Mammary epithelial cell (primary cell): ENCODE data around the gene PPIL4.

Experiments used
- CTCF ChIP-seq, 2 donors: IDR thresholded peaks in 1 of 2; conservative IDR thresholded peaks in 1 of 2; 2 replicates each; pipeline ENCODE4 v1.5.1; 2011 to 2012; ENCODE audit warnings: inconsistent platforms in 2 of 2, low read length in 2 of 2, mild to moderate bottlenecking in 2 of 2, control low read depth in 1 of 2, low read depth in 1 of 2; ENCODE audit not compliant: insufficient read depth in 1 of 2; ENCODE audit errors: extremely low read depth in 1 of 2
- EZH2 ChIP-seq: IDR thresholded peaks from 2 replicates; pipeline ENCODE4 v1.6.1; 2012; ENCODE audit warnings: low read length, inconsistent platforms, borderline replicate concordance

GRCh38 chr6:149459761-149460160, 86.1 kb downstream of the PPIL4 start:
- TF ChIP-seq CTCF (conservative IDR thresholded peaks at IDR 0.05 in 1 of 2, IDR thresholded peaks at IDR 0.05 in 1 of 2; ENCODE audit: extremely low read depth in 1 of 2, insufficient read depth in 1 of 2, low read depth in 1 of 2, low read length in 2 of 2), result no peak
- no peak for TF ChIP-seq EZH2
